Measurements from ENCODE around the gene KIAA1671.

DNA sequence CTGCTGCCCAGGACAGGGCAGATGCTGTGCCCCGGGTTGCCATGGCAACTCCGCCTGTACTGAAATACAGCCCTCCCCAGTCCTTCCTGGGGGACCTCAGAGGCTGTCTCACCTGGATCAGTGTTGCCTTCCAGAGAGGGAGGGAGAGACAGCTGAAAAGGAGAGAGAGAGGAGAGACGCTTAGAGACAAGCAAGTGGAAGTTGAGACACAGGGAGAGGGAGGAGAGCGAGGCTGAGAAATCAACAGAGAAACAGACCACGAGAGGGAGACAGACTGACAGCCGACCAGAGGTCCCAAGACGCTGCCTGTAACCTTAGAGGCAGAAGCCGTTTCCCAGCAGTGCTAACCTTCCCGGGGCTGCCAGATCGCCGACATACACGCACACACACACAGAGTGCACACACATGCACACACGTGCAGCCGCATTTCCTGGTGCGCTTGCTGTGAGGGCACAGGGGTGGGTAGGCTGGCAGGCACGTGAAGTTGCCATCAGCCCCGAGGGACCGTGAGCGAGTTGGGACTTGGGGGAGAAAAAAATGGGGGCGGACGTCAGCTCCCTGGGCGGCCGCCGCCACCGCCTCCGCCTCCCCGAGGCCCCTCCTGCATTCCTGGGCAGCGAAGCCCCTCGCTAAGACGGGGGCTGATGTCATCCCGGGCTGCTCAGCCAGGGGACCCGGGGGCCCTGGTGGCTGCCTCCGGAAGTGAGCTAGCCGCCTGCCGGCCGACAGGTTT is 158.5 kb downstream of the KIAA1671 start:
- TF ChIP-seq, protein P1, sequence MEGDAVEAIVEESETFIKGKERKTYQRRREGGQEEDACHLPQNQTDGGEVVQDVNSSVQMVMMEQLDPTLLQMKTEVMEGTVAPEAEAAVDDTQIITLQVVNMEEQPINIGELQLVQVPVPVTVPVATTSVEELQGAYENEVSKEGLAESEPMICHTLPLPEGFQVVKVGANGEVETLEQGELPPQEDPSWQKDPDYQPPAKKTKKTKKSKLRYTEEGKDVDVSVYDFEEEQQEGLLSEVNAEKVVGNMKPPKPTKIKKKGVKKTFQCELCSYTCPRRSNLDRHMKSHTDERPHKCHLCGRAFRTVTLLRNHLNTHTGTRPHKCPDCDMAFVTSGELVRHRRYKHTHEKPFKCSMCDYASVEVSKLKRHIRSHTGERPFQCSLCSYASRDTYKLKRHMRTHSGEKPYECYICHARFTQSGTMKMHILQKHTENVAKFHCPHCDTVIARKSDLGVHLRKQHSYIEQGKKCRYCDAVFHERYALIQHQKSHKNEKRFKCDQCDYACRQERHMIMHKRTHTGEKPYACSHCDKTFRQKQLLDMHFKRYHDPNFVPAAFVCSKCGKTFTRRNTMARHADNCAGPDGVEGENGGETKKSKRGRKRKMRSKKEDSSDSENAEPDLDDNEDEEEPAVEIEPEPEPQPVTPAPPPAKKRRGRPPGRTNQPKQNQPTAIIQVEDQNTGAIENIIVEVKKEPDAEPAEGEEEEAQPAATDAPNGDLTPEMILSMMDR (IDR thresholded peaks at IDR 0.05; ENCODE audit: low read length) = peak; percentile 49; the same call in 1 of the 2 replicates
- no peak for TF ChIP-seq EZH2 (IDR thresholded peaks at IDR 0.05; ENCODE audit: borderline replicate concordance, low read length)
